ENCODE results near the gene PRMT7. TPM values are rescaled to one million over a fixed set of nuclear protein-coding genes. Genes with fewer than 3 reads are reported as not detected.

PRMT7 gene
- total and polyA plus RNA-seq, 8 donors: 29.0 to 66.3 (median 52.6) TPM

DNA sequence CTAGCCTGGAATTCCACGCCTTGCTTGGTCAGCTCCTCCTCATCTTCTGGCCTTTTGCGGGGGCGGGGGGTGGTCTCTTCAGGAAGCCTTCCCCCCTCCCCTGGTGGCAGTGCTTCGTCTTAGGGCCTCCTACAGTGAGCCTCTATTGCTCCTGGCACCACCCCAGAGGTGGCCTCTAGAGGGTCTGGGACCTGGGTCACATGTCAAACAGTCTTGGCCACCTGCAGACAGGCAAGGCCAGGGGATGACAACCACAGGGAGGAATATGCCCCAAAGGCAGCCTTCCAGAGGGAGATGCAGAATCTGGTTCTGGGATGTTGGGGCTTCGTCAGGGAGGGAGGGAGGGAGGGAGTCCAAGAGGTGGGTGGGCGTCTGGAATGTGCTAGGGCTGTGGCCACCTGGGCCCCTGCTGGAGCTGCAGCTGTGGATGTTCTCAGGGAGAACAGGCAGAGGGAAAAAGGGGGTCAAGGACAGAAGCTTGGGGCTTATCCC lies 86.9 kb downstream of the PRMT7 start:
- ATAC-seq (no peak), DNase-seq (no peak)
- no peaks in the 10 kb centered on the region for H3K9me3 ChIP-seq
- no peaks in the 10 kb centered on the region for H3K4me1 ChIP-seq
- intact Hi-C loops (cut with DNase I): loop anchor here (5.0 to 10.0 kb wide), 2 partner anchors 110 to 117 kb away; no protein-coding TSS in a partner anchor
- H3K27ac ChIP-seq: no peak overlapping the region
- no peak overlapping the region for H3K4me3 ChIP-seq
- no peak for TF ChIP-seq CTCF (IDR thresholded peaks at IDR 0.05)
- no peaks in the 10 kb centered on the region for H3K27me3 ChIP-seq
- no peaks in the 10 kb centered on the region for H3K36me3 ChIP-seq

DNA sequence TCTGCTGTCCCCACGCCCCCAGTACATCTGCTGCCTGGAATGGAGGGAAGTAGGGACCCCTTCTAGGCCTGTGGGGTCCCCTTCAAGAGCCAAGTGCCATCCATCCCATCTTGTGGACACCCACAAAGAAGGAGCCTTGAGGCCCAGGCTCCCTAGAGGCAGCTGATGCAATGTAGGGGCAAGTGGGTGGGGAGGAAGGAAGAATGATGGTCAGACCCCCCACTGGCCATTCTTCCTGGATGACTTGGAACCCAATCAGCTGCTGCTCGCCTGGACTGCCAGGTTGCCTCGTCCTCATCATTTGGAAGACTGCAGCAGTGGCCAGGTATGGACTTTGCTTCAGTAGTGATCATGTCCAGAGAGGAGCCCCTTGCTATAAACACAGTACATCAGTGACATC lies 88.6 kb downstream of the PRMT7 start:
- Histone ChIP-seq H3K4me1 (no peaks in the 10 kb centered on the region), H3K36me3 (no peaks in the 10 kb centered on the region), H3K4me3 (no peak overlapping the region), H3K27ac (no peak overlapping the region), H3K27me3 (no peaks in the 10 kb centered on the region), H3K9me3 (no peaks in the 10 kb centered on the region)
- ATAC-seq (no peak), DNase-seq (no peak)
- no peak for TF ChIP-seq CTCF (IDR thresholded peaks at IDR 0.05)
- intact Hi-C loops (cut with DNase I): loop anchor here (5.0 to 10.0 kb wide), 2 partner anchors 108 to 115 kb away; no protein-coding TSS in a partner anchor

DNA sequence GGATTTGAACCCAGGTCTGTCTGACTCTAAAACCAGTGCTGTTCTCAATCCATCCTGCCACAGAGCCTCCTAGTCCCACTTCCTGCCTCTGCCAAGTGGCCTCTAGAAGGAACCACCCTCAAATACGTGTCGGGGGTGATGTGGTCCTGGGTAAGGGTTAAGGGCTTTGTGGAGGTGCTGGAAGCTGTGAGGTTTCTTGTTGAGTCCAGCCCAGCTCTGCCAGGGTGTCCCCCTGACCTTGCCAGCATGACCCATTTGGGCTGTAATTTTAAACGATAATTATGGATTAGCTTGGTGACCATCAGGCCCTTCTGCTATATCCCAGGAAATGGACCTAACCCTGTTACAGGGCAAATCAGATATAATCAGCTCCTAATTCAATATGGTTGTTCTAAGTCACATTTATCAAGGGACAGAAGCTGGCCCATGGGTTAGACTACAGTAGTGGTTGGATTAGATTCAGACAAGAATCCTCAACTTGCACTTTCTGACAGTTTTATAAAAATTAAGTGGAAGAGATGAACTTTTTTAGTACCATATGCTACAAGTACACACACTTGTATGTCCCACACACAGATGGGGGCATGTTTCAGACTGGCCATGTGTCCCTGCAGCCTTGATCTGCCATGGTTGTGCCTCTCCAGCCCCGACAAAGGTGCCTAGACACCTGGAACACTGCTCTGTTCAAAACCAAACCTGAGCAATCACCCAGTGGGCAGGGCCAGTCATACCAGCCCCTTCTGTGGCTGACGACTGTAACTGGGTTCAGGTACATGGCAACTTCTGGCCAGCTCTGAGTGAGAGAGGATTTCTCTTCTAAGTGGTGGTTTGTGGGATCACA lies 89.5 kb downstream of the PRMT7 start:
- H3K4me3 ChIP-seq: no peak overlapping the region
- intact Hi-C loops (cut with DNase I): no loop called here
- no peaks in the 10 kb centered on the region for H3K36me3 ChIP-seq
- no peaks in the 10 kb centered on the region for H3K27me3 ChIP-seq
- DNase-seq: no peak
- no peaks in the 10 kb centered on the region for H3K4me1 ChIP-seq
- no peak overlapping the region for H3K27ac ChIP-seq
- no peak for TF ChIP-seq CTCF (IDR thresholded peaks at IDR 0.05)
- no peaks in the 10 kb centered on the region for H3K9me3 ChIP-seq
- no peak for ATAC-seq

GRCh38 chr16:68400924-68401460 lies 90.2 kb downstream of the PRMT7 start:
- DNase-seq (no peak), ATAC-seq (no peak)
- Histone ChIP-seq H3K9me3 (no peaks in the 10 kb centered on the region), H3K36me3 (no peaks in the 10 kb centered on the region), H3K4me3 (no peak overlapping the region), H3K27me3 (no peaks in the 10 kb centered on the region), H3K27ac (no peak overlapping the region), H3K4me1 (no peaks in the 10 kb centered on the region)
- no peak for TF ChIP-seq CTCF (IDR thresholded peaks at IDR 0.05)
- intact Hi-C loops (cut with DNase I): no loop called here
